T47D (cell line): ENCODE results near the gene SAP30L.
A peak's percentile ranks its signal among the peaks of the same experiment; 100 is the strongest.

Source experiments
- DNase-seq, 2 experiments: peaks; one replicate each; pipeline versions ENCODE4 v3.0.0 to v3.0.0-alpha.2; 2011 to 2012; ENCODE audit warnings: low read depth in 1 of 2, low spot score in 1 of 2
- JUND ChIP-seq: IDR thresholded peaks from 2 replicates; pipeline ENCODE4 v1.6.1; 2012; ENCODE audit warnings: low read depth
- in situ Hi-C: cut with HindIII; loops from 2 replicates; pipeline ENCODE4 v1.10.0; 2016; ENCODE audit warnings: low sequenced_read_pairs, low pct_unique_long_range_greater_than_20kb

SAP30L gene

DNA sequence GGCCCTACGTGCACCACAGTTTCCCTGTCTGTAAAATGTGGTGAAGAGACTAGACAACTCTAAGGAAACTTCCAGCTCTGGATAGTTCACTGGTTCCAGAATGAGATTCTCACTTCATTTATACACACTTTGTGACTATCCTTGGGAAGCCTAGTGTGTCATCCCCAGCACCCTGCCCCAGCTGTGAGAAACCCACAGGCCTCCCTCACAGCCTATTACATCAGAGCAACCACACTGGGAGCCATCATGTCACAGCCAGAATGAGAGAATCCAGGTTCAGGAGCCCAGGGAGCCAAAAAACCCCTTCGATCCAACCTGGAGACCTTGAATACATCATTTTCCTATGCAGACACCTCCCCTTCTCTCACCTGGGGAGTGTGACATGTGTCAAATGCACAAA is 53.2 kb downstream of the SAP30L start:
- no peak for TF ChIP-seq JUND
- no peak for DNase-seq
- in situ Hi-C loops = no loop called here

DNA sequence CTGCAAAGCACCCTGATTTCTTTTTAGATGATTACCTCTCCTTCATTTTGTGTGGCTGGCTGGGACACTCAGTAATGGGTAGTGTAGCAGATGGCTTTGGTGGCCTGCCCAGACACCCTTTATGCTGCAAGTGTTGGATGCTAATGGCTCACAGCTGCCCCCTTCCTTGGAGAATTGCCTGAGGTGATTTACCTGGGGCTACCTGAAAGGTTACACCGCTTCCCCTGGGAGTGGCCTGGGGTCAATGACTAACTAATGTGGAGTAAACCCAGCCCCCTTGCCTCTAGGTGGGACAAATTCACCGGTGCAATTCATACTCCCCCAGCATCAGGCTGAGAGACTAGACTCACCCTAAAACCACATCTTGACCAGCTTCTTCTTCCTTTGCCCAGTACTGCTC is 55.8 kb downstream of the SAP30L start:
- in situ Hi-C loops = no loop called here
- TF ChIP-seq JUND = no peak
- no peak for DNase-seq

DNA sequence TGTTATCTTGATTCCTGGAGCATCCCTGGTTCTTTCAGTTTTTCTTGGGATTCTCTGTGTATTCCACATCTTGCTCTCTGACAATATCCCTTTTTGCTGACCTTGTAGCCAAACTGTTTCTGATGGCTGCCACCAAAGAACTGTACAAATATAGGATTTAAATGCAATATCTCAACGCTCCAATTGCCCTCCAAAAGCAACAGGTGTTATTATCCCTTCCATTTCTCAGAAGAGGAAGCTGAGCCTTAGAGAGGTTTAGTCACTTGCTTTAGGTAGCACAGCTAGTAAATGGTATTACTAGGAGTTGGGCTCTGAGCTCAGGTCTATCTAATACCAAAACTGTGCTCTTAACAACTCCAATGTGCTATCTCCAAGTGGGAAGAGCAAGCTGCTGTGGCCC is 56.4 kb downstream of the SAP30L start:
- DNase-seq = no peak
- TF ChIP-seq JUND = no peak
- in situ Hi-C loops = no loop called here

DNA sequence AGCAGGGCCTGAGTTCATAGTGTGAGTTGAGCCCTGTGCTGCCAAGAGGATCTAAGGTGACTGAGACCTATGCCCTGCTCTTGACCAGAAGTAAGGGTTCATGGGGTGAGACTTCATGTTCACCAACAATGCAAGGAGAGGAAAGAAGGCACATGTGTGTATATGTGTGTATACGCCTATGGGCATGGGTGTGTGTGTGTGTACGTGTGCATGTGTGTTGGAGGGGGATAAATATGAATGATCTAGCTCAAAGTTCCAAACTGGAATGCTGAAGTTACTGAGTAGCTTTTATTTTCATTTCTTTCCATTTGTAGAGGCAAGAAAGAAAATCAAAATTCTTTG is 57.9 kb downstream of the SAP30L start:
- in situ Hi-C loops = no loop called here
- TF ChIP-seq JUND = no peak
- DNase-seq = no peak

DNA sequence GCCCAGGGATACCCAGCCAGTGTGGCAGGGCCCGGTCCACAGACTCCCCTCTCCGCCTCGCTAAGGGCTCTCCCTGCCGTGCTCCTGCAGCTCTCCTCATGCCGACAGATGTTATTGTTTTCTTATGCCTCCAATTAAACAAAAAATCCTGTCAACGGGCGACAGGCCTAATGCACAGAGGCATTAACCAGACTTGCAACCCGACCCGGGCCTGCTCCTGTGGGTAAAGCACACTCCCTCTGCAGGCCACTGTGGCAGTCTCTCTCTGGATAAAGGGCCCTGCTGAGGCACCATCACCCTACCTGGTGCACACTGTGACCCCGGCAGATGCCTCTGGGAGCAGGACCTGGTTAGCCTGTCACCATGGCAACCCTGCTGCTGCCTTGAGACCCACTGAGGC is 59.8 kb downstream of the SAP30L start:
- TF ChIP-seq JUND = no peak
- in situ Hi-C loops = no loop called here
- DNase-seq = peak in 1 of 2 experiments; percentile 18

DNA sequence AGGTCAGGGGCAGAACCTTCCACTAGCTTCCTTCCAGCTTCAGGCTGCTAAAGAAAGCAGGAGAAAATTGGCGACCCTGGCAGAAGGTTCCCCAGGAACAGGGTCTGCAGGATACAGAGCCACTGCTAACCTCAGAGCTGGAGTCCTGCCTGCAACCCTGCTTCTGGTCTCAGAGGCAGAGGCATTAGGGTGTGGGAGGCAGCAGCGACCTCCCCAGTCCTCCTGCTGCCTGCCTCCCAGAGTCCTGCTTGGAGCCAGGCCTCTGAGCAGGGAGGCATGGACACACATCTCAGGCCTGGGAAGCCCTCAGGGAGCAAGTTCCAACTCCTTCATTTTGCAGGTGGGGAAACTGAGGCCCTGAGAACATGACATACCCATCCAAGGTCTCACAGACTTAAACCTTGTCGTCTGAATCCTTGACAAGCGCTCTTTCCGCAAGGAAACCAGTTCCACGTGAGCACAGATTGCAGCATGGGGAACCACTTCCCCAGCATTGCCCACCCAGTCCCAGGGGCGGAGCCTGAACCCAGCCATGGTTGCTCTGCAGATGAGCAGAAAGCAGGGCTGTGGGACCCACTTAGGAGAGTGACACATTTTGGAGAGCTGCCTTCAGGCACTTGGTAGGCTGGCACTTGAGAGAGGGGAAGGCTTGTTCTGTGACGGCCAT is 60.4 kb downstream of the SAP30L start:
- in situ Hi-C loops = no loop called here
- no peak for DNase-seq
- TF ChIP-seq JUND = no peak

DNA sequence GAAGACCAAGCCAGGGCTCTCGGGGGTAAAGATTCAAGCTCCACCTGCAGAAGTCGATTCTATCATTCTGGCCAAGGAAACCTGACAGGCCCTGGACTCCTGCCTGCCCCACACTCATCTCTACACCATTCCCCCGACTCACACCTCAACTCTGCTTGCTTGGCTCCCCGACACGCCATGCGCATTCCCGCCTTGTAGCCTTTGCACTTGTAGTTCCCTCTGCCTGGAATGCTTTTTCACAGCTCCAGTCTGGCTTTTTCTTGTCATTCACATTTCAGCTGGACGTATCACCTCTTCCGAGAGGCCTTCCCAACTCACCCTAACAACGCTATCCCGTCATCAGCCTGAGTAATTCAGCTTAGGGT is 60.9 kb downstream of the SAP30L start:
- in situ Hi-C loops = no loop called here
- no peak for TF ChIP-seq JUND
- no peak for DNase-seq

DNA sequence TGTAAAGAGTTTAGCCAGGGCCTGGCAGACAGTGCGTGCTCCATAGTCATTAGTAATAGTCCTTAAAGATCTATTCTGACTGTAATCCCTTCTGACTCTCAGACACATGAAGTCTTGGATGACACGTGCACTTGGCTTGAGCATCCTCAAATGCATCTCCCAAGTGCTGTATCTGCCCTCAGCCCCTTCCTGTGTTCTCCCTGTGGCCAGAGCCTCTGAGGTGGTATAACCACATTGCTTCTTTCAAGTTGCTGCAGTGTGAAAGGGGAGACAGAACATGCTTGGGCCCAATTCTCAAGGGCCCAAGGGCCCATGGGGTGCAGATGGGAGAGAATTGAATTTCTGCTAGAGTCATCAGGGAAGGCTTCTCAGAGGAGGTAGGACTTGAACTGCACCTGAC is 62.3 kb downstream of the SAP30L start:
- TF ChIP-seq JUND = no peak
- in situ Hi-C loops = no loop called here
- no peak for DNase-seq

DNA sequence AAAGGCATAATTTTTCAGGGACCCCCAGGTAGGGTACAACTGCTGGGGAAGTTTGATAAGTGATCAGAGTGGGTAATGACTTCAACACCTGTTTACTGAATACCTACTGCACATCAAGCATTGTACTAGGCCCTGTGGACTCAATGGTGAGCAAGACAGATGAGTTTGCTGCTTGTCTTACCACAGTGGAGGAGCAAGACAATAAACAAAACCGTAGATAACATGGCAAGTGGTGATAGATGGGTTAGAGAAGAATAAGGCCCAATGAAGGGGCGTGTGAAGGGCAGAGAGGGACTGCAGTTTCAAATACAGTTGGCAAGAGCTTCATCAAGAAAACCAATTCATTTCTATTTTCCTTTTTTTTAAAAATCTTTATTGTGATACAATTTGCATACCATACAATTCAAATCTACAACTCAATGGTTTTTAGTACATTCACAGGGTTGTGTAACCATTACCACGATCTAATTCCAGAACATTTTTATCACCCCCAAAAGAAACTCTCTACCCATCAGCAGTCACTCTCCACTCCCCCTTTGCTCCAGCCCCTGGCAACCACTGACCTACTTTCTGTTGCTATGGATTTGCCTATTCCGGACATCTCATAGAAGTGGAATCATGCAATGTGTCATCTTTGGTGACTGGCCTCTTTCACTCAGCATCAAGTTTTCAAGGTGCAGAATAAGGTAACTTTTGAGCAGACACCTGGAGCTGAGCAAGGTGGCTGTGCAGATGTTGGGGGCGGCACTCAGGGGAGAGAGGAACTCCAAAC is 64.2 kb downstream of the SAP30L start:
- in situ Hi-C loops = no loop called here
- DNase-seq = no peak
- no peak for TF ChIP-seq JUND
